IMR-90 (cell line): Measurements from ENCODE around the gene CDH13.

ENCODE experiments used
- BHLHE40 ChIP-seq: fragments of 150-350 bp; IDR thresholded peaks from 2 replicates; pipeline ENCODE4 v1.6.1; 2016; ENCODE audit warnings: mild to moderate bottlenecking, low read depth, low read length
- CEBPB ChIP-seq: IDR thresholded peaks from 2 replicates; pipeline ENCODE4 v1.6.1; 2012; ENCODE audit warnings: low read depth, low read length, improper control_type of control experiment
- CTCF ChIP-seq: conservative IDR thresholded peaks from 2 replicates; pipeline ENCODE4 v1.5.1; 2012; ENCODE audit warnings: mild to moderate bottlenecking, low read depth, low read length, improper control_type of control experiment
- ELK1 ChIP-seq: fragments of 150-350 bp; IDR thresholded peaks from 2 replicates; pipeline ENCODE4 v1.6.1; 2016; ENCODE audit warnings: low read depth, mild to moderate bottlenecking, low read length, moderate library complexity, borderline replicate concordance
- POLR2A ChIP-seq: IDR thresholded peaks from 2 replicates; pipeline ENCODE4 v1.6.1; 2012; ENCODE audit warnings: mild to moderate bottlenecking, low read depth, low read length
- RAD21 ChIP-seq: IDR thresholded peaks from 2 replicates; pipeline ENCODE4 v1.6.1; 2012; ENCODE audit warnings: low read length, improper control_type of control experiment
- RCOR1 ChIP-seq: IDR thresholded peaks from 2 replicates; pipeline ENCODE4 v1.6.1; 2012; ENCODE audit warnings: mild to moderate bottlenecking, low read length, improper control_type of control experiment; ENCODE audit not compliant: insufficient replicate concordance
- SMC3 ChIP-seq: fragments of 150-350 bp; IDR thresholded peaks from 2 replicates; pipeline ENCODE4 v1.6.1; 2016; ENCODE audit warnings: low read depth, mild to moderate bottlenecking, antibody characterized with exemption, low read length, moderate library complexity
- TF ChIP-seq, protein P1 (sequence below): fragments of 150-350 bp; IDR thresholded peaks from 2 replicates; pipeline ENCODE4 v1.6.1; 2017; ENCODE audit warnings: mild to moderate bottlenecking, antibody characterized with exemption, low read length, low read depth

DNA sequence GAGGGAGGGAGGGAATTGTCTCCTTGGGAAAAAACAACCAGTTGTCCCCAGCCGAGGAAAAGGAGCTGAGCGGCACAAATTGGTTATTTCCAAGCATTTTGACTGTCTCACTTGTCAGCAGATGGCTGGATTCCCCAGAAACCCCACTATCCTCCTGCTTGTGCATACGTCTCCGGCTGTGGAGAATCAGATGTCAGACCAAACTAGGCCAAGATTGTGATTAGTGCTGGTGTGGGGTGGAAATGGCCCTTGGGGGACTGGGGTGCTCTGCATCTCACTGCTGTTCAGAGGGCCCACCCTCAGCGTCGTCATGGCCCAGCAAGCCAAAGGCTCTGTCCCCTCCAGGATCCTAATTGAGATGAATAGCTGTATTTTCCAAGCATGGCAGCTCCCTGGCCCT is 1049.3 kb downstream of the CDH13 start:
- TF ChIP-seq CTCF (no peak), RCOR1 (no peak), POLR2A (no peak), RAD21 (no peak), SMC3 (no peak), CEBPB (no peak), ELK1 (no peak), BHLHE40 (no peak)
- TF ChIP-seq, protein P1, sequence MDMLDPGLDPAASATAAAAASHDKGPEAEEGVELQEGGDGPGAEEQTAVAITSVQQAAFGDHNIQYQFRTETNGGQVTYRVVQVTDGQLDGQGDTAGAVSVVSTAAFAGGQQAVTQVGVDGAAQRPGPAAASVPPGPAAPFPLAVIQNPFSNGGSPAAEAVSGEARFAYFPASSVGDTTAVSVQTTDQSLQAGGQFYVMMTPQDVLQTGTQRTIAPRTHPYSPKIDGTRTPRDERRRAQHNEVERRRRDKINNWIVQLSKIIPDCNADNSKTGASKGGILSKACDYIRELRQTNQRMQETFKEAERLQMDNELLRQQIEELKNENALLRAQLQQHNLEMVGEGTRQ: no peak
